ENCODE results near the gene BCL2L2. TPM values are rescaled to one million over a fixed set of nuclear protein-coding genes. Genes with fewer than 3 reads are reported as not detected.

BCL2L2 gene
- total RNA-seq, 1 donor = 18.5 TPM

GRCh38 chr14:23299986-23300686 lies 6.5 kb upstream of the BCL2L2 start:
- TF ChIP-seq CTCF (IDR thresholded peaks at IDR 0.05; ENCODE audit: insufficient read depth, low read length) = no peak
- DNase-seq (ENCODE audit: low read depth) = no peak
- H3K4me3 ChIP-seq (ENCODE audit: low read depth, low read length) = peak overlapping the region; percentile 95

GRCh38 chr14:23300687-23301223 lies 5.9 kb upstream of the BCL2L2 start:
- no peak for TF ChIP-seq CTCF (IDR thresholded peaks at IDR 0.05; ENCODE audit: insufficient read depth, low read length)
- no peak for DNase-seq (ENCODE audit: low read depth)
- H3K4me3 ChIP-seq (ENCODE audit: low read depth, low read length) = peak overlapping the region; percentile 95

GRCh38 chr14:23301288-23301968 lies 5.2 kb upstream of the BCL2L2 start:
- peak; percentile 65 for TF ChIP-seq CTCF (IDR thresholded peaks at IDR 0.05; ENCODE audit: insufficient read depth, low read length)
- H3K4me3 ChIP-seq (ENCODE audit: low read depth, low read length) = peak overlapping the region; percentile 95
- peak; percentile 97 for DNase-seq (ENCODE audit: low read depth)

GRCh38 chr14:23301969-23302289 lies 4.7 kb upstream of the BCL2L2 start:
- peak overlapping the region; percentile 78 for H3K4me3 ChIP-seq (ENCODE audit: low read depth, low read length)
- TF ChIP-seq CTCF (IDR thresholded peaks at IDR 0.05; ENCODE audit: insufficient read depth, low read length) = no peak
- no peak for DNase-seq (ENCODE audit: low read depth)

GRCh38 chr14:23302290-23303225 lies 4.1 kb upstream of the BCL2L2 start, which contains the start of gene PPP1R3E:
Gene PPP1R3E (minus strand): TSS chr14:23302859. CDS start chr14:23302576, 283 bp downstream.
- H3K4me3 ChIP-seq (ENCODE audit: low read depth, low read length) = peak within 1 kb of the TSS; percentile 78
- peak; percentile 34 for DNase-seq (ENCODE audit: low read depth)
- no peak for TF ChIP-seq CTCF (IDR thresholded peaks at IDR 0.05; ENCODE audit: insufficient read depth, low read length)

GRCh38 chr14:23307146-23307530 lies 505 bp downstream of the BCL2L2 start:
- H3K4me3 ChIP-seq (ENCODE audit: low read depth, low read length) = peak overlapping the region; percentile 95
- DNase-seq (ENCODE audit: low read depth) = no peak
- TF ChIP-seq CTCF (IDR thresholded peaks at IDR 0.05; ENCODE audit: insufficient read depth, low read length) = no peak

Measured in fibroblast of the aortic adventitia (primary cell).